H9 (cell line): ENCODE measurements around the gene RUNDC3A. TPM values are rescaled to one million over a fixed set of nuclear protein-coding genes. Genes with fewer than 3 reads are reported as not detected.

Experiments
- DNase-seq: peaks from one replicate; pipeline ENCODE4 v3.0.0-alpha.2; 2017
- H2AFZ ChIP-seq: one replicate; pipeline ENCODE4 v1.6.1; 2013; ENCODE audit warnings: mild to moderate bottlenecking, low read length, control low read depth, moderate library complexity
- H2AK5ac ChIP-seq: 2 replicates; pipeline ENCODE4 v1.6.1; 2013; ENCODE audit warnings: low read length, control low read depth, mixed read lengths; ENCODE audit not compliant: insufficient read length
- H2BK120ac ChIP-seq: one replicate; pipeline ENCODE4 v1.6.1; 2013; ENCODE audit warnings: low read depth, mild to moderate bottlenecking, low read length, control low read depth, inconsistent platforms; ENCODE audit not compliant: poor library complexity, severe bottlenecking
- H2BK12ac ChIP-seq: 2 replicates; pipeline ENCODE4 v1.6.1; 2013; ENCODE audit warnings: low read length, control low read depth, mixed read lengths, low read depth; ENCODE audit not compliant: insufficient read length
- H2BK15ac ChIP-seq: 2 replicates; pipeline ENCODE4 v1.6.1; 2013; ENCODE audit warnings: low read depth, low read length, control low read depth
- H2BK20ac ChIP-seq: one replicate; pipeline ENCODE4 v1.6.1; 2013; ENCODE audit warnings: low read depth, mild to moderate bottlenecking, low read length, control low read depth, inconsistent platforms; ENCODE audit not compliant: poor library complexity, severe bottlenecking
- H2BK5ac ChIP-seq: 2 replicates; pipeline ENCODE4 v1.6.1; 2013; ENCODE audit warnings: low read length, control low read depth, mixed read lengths; ENCODE audit not compliant: insufficient read length
- H3K14ac ChIP-seq: 2 replicates; pipeline ENCODE4 v1.6.1; 2013; ENCODE audit warnings: low read length, control low read depth; ENCODE audit not compliant: insufficient read depth
- H3K18ac ChIP-seq: 2 replicates; pipeline ENCODE4 v1.6.1; 2013; ENCODE audit warnings: low read depth, mild to moderate bottlenecking, mixed read lengths, low read length, control low read depth; ENCODE audit not compliant: insufficient read length
- H3K23ac ChIP-seq: 2 replicates; pipeline ENCODE4 v1.6.1; 2013; ENCODE audit warnings: low read length, control low read depth, mixed read lengths, low read depth; ENCODE audit not compliant: insufficient read length
- H3K23me2 ChIP-seq: 2 replicates; pipeline ENCODE4 v1.6.1; 2013; ENCODE audit warnings: low read depth, mild to moderate bottlenecking, mixed read lengths, low read length, control low read depth; ENCODE audit not compliant: insufficient read length, poor library complexity, severe bottlenecking
- H3K27ac ChIP-seq: 2 replicates; pipeline ENCODE4 v1.5.1; 2013; ENCODE audit warnings: low read length, control low read depth, mixed read lengths, low read depth; ENCODE audit not compliant: insufficient read length
- H3K27me3 ChIP-seq: 2 replicates; pipeline ENCODE4 v1.6.1; 2013; ENCODE audit warnings: low read length, control low read depth, inconsistent platforms; ENCODE audit not compliant: insufficient read depth
- H3K4ac ChIP-seq: 2 replicates; pipeline ENCODE4 v1.6.1; 2013; ENCODE audit warnings: low read depth, mild to moderate bottlenecking, control low read depth, inconsistent platforms, low read length, moderate library complexity
- H3K4me1 ChIP-seq: 2 replicates; pipeline ENCODE4 v1.6.1; 2013; ENCODE audit warnings: low read length, control low read depth, inconsistent platforms; ENCODE audit not compliant: insufficient read depth
- H3K4me2 ChIP-seq: 2 replicates; pipeline ENCODE4 v1.6.1; 2013; ENCODE audit warnings: low read length, control low read depth, mixed read lengths; ENCODE audit not compliant: insufficient read length, insufficient read depth
- H3K56ac ChIP-seq: 2 replicates; pipeline ENCODE4 v1.6.1; 2013; ENCODE audit warnings: low read depth, mild to moderate bottlenecking, mixed read lengths, low read length, control low read depth; ENCODE audit not compliant: insufficient read length
- H3K79me1 ChIP-seq: 2 replicates; pipeline ENCODE4 v1.6.1; 2013; ENCODE audit warnings: low read depth, mild to moderate bottlenecking, moderate library complexity, low read length, control low read depth, inconsistent platforms; ENCODE audit not compliant: insufficient read depth, poor library complexity, severe bottlenecking
- H3K79me2 ChIP-seq: 2 replicates; pipeline ENCODE4 v1.6.1; 2013; ENCODE audit warnings: low read length, control low read depth, inconsistent platforms; ENCODE audit not compliant: insufficient read depth
- H3K9ac ChIP-seq: 2 replicates; pipeline ENCODE4 v1.6.1; 2013; ENCODE audit warnings: low read length, control low read depth, mixed read lengths; ENCODE audit not compliant: insufficient read length; ENCODE audit errors: extremely low read depth
- H3K9me3 ChIP-seq: one replicate; pipeline ENCODE4 v1.6.1; 2013; ENCODE audit warnings: low read depth, low read length, inconsistent platforms; ENCODE audit not compliant: control insufficient read depth
- H3T11ph ChIP-seq: one replicate; pipeline ENCODE4 v1.6.1; 2013; ENCODE audit warnings: mild to moderate bottlenecking, low read length, control low read depth, inconsistent platforms
- H4K20me1 ChIP-seq: one replicate; pipeline ENCODE4 v1.6.1; 2013; ENCODE audit not compliant: control insufficient read depth, insufficient read length, insufficient read depth
- H4K5ac ChIP-seq: 2 replicates; pipeline ENCODE4 v1.6.1; 2013; ENCODE audit warnings: low read depth, mild to moderate bottlenecking, mixed read lengths, low read length, control low read depth; ENCODE audit not compliant: insufficient read length
- H4K8ac ChIP-seq: replicated peaks from 2 replicates; pipeline ENCODE4 v1.6.1; 2013; ENCODE audit warnings: low read length, control low read depth, mixed read lengths, low read depth; ENCODE audit not compliant: insufficient read length
- H4K91ac ChIP-seq: 2 replicates; pipeline ENCODE4 v1.6.1; 2013; ENCODE audit warnings: low read depth, mild to moderate bottlenecking, moderate library complexity, mixed read lengths, low read length, control low read depth; ENCODE audit not compliant: insufficient read length
- H3K27ac Mint-ChIP-seq, 3 experiments: 2 replicates in 2 of 3; 3 replicates in 1 of 3; pipeline ENCODE4 v1.8.0; 2020 to 2021; ENCODE audit warnings: mixed read lengths in 3 of 3, mild to moderate bottlenecking in 1 of 3, moderate library complexity in 1 of 3
- H3K27me3 Mint-ChIP-seq: 2 replicates; pipeline ENCODE4 v1.8.0; 2021; ENCODE audit warnings: low read depth, mild to moderate bottlenecking, moderate library complexity, mixed read lengths
- H3K36me3 Mint-ChIP-seq, 3 experiments: 2 replicates in 2 of 3; 3 replicates in 1 of 3; pipeline ENCODE4 v1.8.0; 2020 to 2021; ENCODE audit warnings: low read depth in 3 of 3, mixed read lengths in 3 of 3; ENCODE audit not compliant: insufficient read depth in 1 of 3
- H3K4me1 Mint-ChIP-seq, 2 experiments: 2 replicates each; pipeline ENCODE4 v1.8.0; 2020; ENCODE audit warnings: mixed read lengths in 2 of 2
- H3K4me3 Mint-ChIP-seq, 2 experiments: 2 replicates in 1 of 2; 3 replicates in 1 of 2; pipeline ENCODE4 v1.8.0; 2020 to 2021; ENCODE audit warnings: mild to moderate bottlenecking in 2 of 2, mixed read lengths in 2 of 2, moderate library complexity in 1 of 2
- H3K9me3 Mint-ChIP-seq, 2 experiments: 2 replicates in 1 of 2; 3 replicates in 1 of 2; pipeline ENCODE4 v1.8.0; 2020; ENCODE audit warnings: mild to moderate bottlenecking in 2 of 2, mixed read lengths in 2 of 2, moderate library complexity in 1 of 2
- WGBS: extraction: QIAGEN DNeasy Blood & Tissue Kit; methylation state at CpG from one replicate; pipeline ENCODE4 v1.1.7; 2013; ENCODE audit warnings: missing lambda C conversion rate, low lambda C conversion rate, mixed read lengths; ENCODE audit not compliant: insufficient read length; ENCODE audit errors: extremely low coverage; 5-methylcytosine and 5-hydroxymethylcytosine counted together
- total RNA-seq: library from RNA; stranded (reverse); gene quantifications from 2 replicates; pipeline ENCODE4 v1.2.1, GENCODE V29; 2021
- TF ChIP-seq, protein P1 (sequence below): fragments of 200-600 bp; sonication (generic); conservative IDR thresholded peaks from 3 replicates; pipeline ENCODE4 v1.8.0; 2021; ENCODE audit warnings: antibody characterized with exemption, mild to moderate bottlenecking

RUNDC3A gene
- total RNA-seq, 1 experiment from 2014 or later, result 3.8 TPM

- Histone ChIP-seq H2AK5ac (no peak overlapping the region), H3K23me2 (no peaks in the 10 kb centered on the region), H3K9me3 (no peaks in the 10 kb centered on the region), H3K4ac (no peak overlapping the region), H2BK15ac (no peak overlapping the region), H3K56ac (no peak overlapping the region), H3T11ph (no peak overlapping the region), H3K9ac (no peak overlapping the region), H3K14ac (no peak overlapping the region), H4K91ac (no peak overlapping the region), H3K79me2 (no peaks in the 10 kb centered on the region), H3K27ac (no peak overlapping the region), H3K27me3 (no peaks in the 10 kb centered on the region), H3K23ac (no peak overlapping the region), H3K18ac (no peak overlapping the region), H4K8ac (no peak overlapping the region), H2BK12ac (no peak overlapping the region), H2BK20ac (no peak overlapping the region), H3K4me1 (no peaks in the 10 kb centered on the region), H3K4me2 (no peak overlapping the region), H2AFZ (no peak overlapping the region), H2BK120ac (no peak overlapping the region), H4K5ac (no peak overlapping the region), H2BK5ac (no peak overlapping the region), H3K79me1 (no peaks in the 10 kb centered on the region), H4K20me1 (no peaks in the 10 kb centered on the region)
- TF ChIP-seq, protein P1, sequence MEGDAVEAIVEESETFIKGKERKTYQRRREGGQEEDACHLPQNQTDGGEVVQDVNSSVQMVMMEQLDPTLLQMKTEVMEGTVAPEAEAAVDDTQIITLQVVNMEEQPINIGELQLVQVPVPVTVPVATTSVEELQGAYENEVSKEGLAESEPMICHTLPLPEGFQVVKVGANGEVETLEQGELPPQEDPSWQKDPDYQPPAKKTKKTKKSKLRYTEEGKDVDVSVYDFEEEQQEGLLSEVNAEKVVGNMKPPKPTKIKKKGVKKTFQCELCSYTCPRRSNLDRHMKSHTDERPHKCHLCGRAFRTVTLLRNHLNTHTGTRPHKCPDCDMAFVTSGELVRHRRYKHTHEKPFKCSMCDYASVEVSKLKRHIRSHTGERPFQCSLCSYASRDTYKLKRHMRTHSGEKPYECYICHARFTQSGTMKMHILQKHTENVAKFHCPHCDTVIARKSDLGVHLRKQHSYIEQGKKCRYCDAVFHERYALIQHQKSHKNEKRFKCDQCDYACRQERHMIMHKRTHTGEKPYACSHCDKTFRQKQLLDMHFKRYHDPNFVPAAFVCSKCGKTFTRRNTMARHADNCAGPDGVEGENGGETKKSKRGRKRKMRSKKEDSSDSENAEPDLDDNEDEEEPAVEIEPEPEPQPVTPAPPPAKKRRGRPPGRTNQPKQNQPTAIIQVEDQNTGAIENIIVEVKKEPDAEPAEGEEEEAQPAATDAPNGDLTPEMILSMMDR, result no peak
- H3K27ac Mint-ChIP-seq, result no peak overlapping the region
- peaks cover 4 to 6% of the 10 kb centered on the region in 2 experiments for H3K4me1 Mint-ChIP-seq
- H3K27me3 Mint-ChIP-seq, result peaks cover 13% of the 10 kb centered on the region
- H3K4me3 Mint-ChIP-seq, result no peak overlapping the region
- no CpG with 5 or more reads among the region's 5 CpGs for WGBS
- no peaks in the 10 kb centered on the region for H3K9me3 Mint-ChIP-seq
- no peaks in the 10 kb centered on the region for H3K36me3 Mint-ChIP-seq
- DNase-seq, result no peak
Measured at GRCh38 chr17:44267165-44267455, 41.3 kb upstream of the RUNDC3A start.
